ENCODE measurements around the gene HAUS7. TPM values are rescaled to one million over a fixed set of nuclear protein-coding genes. Genes with fewer than 3 reads are reported as not detected.

HAUS7 gene
- total and polyA plus RNA-seq, 2 of the 8 experiments (the other 6 are each of a cell fraction or from before 2014, with no cell fraction given), result 45.4 to 54.0 TPM

DNA sequence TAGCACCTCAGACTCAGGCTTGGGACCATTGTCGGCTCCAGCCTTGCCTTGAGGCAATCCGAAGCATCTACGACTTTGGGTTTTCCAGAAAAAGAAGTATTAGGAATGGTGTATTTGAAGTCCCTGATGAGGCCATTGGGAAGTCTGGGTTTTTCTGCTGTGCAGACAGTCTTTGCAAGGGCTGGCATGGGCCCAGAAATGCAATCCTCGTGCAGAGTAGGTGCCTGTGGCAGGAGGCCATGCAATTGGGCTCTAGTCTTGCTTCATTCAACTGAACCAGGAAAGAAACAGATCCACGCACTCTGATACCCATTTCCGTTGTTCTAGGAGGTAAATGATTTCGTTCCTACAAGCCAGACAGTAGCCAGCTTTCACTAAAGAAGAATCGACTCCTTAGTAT is 46.7 kb downstream of the HAUS7 start:
- H3K23ac ChIP-seq (ENCODE audit: insufficient read length), result no peak overlapping the region
- H2BK120ac ChIP-seq (replicated peaks; ENCODE audit: low read depth, low read length), result no peak overlapping the region
- no peak overlapping the region for H3K4me2 ChIP-seq (ENCODE audit: insufficient read depth in 1 of 2, low read depth in 2 of 2, low read length in 2 of 2)
- H3K79me2 ChIP-seq (ENCODE audit: control insufficient read depth in 1 of 2, insufficient read depth in 2 of 2, low read length in 2 of 2), result no peaks in the 10 kb centered on the region
- H3K23me2 ChIP-seq (ENCODE audit: low read depth, low read length), result no peaks in the 10 kb centered on the region
- POLR2A ChIA-PET (ENCODE audit: partially characterized antibody), result no interaction called here
- no peak overlapping the region for H4K91ac ChIP-seq (replicated peaks; ENCODE audit: insufficient read length, low read length)
- no peak overlapping the region for H3K14ac ChIP-seq (ENCODE audit: insufficient read length)
- no peak overlapping the region for H2BK15ac ChIP-seq (ENCODE audit: low read length)
- H2BK20ac ChIP-seq (ENCODE audit: low read length), result no peak overlapping the region
- H3K18ac ChIP-seq (ENCODE audit: extremely low read depth, low read length), result no peak overlapping the region
- no peaks in the 10 kb centered on the region for H3K36me3 ChIP-seq (ENCODE audit: control insufficient read depth in 2 of 4, insufficient read depth in 4 of 4, low read length in 3 of 4)
- no peak overlapping the region for H2AK5ac ChIP-seq (ENCODE audit: low read depth, low read length)
- H3K56ac ChIP-seq (replicated peaks; ENCODE audit: insufficient read length, low read depth, low read length), result no peak overlapping the region
- DNase-seq (ENCODE audit: low read depth in 1 of 2, low spot score in 2 of 2) (no peak), FAIRE-seq (no peak)
- no peak overlapping the region for H4K5ac ChIP-seq (ENCODE audit: insufficient read length, low read depth, low read length)
- H2BK12ac ChIP-seq (ENCODE audit: low read depth, low read length), result no peak overlapping the region
- TF ChIP-seq EGR1 (IDR thresholded peaks at IDR 0.05; ENCODE audit: borderline replicate concordance, low read depth, low read length) (no peak), CBX8 (IDR thresholded peaks at IDR 0.05; ENCODE audit: borderline replicate concordance, low read depth, low read length) (no peak), CHD2 (IDR thresholded peaks at IDR 0.05; ENCODE audit: low read length) (no peak)
- no peak overlapping the region for H2AFZ ChIP-seq (ENCODE audit: low read length)
- H3K4me3 ChIP-seq (ENCODE audit: extremely low read depth in 1 of 4, insufficient read depth in 2 of 4, low read depth in 3 of 4, low read length in 4 of 4), result no peak overlapping the region
- no peak overlapping the region for H3K27ac ChIP-seq (ENCODE audit: low read depth, low read length)
- no peaks in the 10 kb centered on the region for H3K9me3 ChIP-seq (ENCODE audit: insufficient read depth in 2 of 2, low read depth in 1 of 2, low read length in 1 of 2)
- WGBS, 2 experiments (ENCODE audit: extremely low coverage in 1 of 2, insufficient coverage in 1 of 2, insufficient read length in 1 of 2, insufficient replicate concordance in 2 of 2, low coverage in 1 of 2, low lambda C conversion rate in 2 of 2, missing lambda C conversion rate in 1 of 2), result 84% methylated on average over 8 of the region's 8 CpGs; no CpG with 5 or more reads in 1 of the 2 experiments
- H3K4ac ChIP-seq (replicated peaks; ENCODE audit: insufficient read length, low read depth, low read length), result no peak overlapping the region
- CTCF ChIA-PET (ENCODE audit: partially characterized antibody), result interaction anchor here (1.2 to 1.6 kb wide), 3 partner anchors 11 to 391 kb away, joined by 3 to 5 read pairs (median 5); no protein-coding TSS in a partner anchor
- H4K20me1 ChIP-seq (replicated peaks in 1 of 2; ENCODE audit: control insufficient read depth in 1 of 2, insufficient read depth in 2 of 2, low read length in 2 of 2), result no peaks in the 10 kb centered on the region
- H3K4me1 ChIP-seq (replicated peaks in 1 of 4; ENCODE audit: control insufficient read depth in 3 of 4, insufficient read depth in 4 of 4, low read length in 3 of 4), result 0 out of 7 replicates have a peak, but pooled peaks cover 0 to 2% (median 0%) of the 10 kb centered on the region in 4 experiments
- no peak overlapping the region for H4K8ac ChIP-seq (ENCODE audit: extremely low read depth, insufficient read depth, low read length)
- no peaks in the 10 kb centered on the region for H3K79me1 ChIP-seq (ENCODE audit: low read depth, low read length)
- H2BK5ac ChIP-seq (ENCODE audit: low read depth, low read length), result no peak overlapping the region
- H3K9ac ChIP-seq (replicated peaks in 1 of 4; ENCODE audit: extremely low read depth in 1 of 4, low read depth in 3 of 4, low read length in 3 of 4), result no peak overlapping the region
- no peaks in the 10 kb centered on the region for H3K27me3 ChIP-seq (replicated peaks in 1 of 4; ENCODE audit: control insufficient read depth in 3 of 4, extremely low read depth in 1 of 4, insufficient read depth in 3 of 4, low read length in 3 of 4)
